GM19023 (cell line): Measurements from ENCODE around the gene MAN2A2.

Experiments
- ATAC-seq: cut with Tn5 transposase; IDR thresholded peaks from one replicate; pipeline ENCODE4 v1.9.1; 2021; ENCODE audit warnings: mild to moderate bottlenecking, moderate library complexity; ENCODE audit not compliant: unreplicated experiment

MAN2A2 gene

GRCh38 chr15:90941038-90941437 lies 37.9 kb downstream of the MAN2A2 start:
- no peak for ATAC-seq

GRCh38 chr15:90942354-90943120 lies 39.4 kb downstream of the MAN2A2 start:
- no peak for ATAC-seq

GRCh38 chr15:90945091-90945490 lies 42.0 kb downstream of the MAN2A2 start:
- no peak for ATAC-seq

- ATAC-seq = no peak
Observed at GRCh38 chr15:90946538-90946937, 43.4 kb downstream of the MAN2A2 start.

DNA sequence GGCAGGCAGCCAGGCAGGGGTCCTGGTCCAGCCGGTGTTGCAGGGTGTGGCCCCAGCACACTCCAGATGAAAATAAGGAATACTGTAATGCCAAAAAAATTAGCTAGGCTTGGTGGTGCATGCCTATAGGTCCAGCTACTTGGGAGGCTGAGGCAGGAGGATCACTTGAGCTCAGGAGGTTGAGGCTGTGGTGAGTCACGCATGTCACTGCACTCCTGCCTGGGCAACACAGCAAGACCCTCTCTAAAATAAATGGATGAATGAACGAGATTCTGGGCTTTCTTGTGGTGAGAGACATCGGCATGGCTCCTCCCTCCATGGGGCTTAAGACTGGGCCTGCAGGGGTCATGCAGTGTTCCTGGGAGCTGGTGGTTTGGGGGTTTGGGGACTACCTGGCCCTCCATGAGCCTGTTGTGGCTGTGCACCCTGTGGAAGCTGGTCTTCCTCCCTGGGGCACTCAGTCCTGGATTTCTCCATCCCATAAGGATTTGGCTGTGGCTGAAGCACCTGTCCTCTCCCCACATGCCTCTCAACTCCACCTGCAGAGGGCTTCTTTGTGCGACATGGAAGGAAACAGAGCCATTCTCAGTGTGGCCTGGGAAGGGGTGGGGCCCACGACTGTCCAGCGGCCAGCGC lies 44.0 kb downstream of the MAN2A2 start:
- ATAC-seq = no peak

DNA sequence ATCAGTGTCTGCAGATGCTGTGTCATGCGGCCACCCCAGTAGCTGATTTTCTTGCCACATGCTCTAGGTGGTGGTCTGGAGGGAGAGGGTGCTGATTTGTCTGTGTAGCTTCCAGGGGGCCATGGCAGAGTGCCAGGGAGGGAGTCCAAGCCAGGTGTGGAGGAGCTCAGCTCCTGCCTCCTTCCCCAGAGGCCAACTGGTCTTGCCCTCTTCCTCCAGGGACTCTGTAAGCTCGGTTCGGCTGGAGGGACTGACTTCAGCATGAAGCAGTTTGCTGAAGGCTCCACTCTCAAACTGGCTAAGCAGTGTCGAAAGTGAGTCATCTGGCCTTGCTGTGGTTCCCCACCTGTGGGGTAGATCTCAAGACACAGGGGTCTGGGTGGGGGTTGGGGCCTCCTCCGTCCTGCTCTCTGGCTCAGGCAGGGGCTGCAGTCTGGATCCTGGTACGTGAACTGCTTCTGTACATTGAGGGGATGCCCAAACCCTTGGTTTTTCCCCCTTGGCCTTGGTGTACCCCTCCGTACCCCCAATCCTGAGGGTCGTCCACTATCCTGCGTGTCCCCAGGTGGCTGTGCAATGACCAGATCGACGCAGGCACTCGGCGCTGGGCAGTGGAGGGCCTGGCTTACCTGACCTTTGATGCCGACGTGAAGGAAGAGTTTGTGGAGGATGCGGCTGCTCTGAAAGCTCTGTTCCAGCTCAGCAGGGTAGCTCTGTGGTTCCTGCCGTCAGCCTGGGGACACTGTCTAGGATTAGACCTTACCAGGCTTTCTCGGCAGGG lies 44.7 kb downstream of the MAN2A2 start:
- ATAC-seq = no peak

DNA sequence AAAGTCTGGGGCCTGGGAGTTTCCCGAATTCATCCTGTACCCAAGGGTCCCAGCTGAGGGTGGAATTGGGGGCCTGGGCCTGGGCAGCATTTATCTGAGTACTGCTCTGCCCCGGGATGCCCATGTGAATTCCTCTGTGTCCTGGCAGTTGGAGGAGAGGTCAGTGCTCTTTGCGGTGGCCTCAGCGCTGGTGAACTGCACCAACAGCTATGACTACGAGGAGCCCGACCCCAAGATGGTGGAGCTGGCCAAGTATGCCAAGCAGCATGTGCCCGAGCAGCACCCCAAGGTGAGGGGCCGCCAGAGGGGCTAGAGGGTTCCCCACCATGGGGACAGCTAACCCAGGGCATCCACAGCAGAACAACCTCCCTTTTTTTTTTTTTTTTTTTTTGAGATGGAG lies 45.4 kb downstream of the MAN2A2 start:
- no peak for ATAC-seq

DNA sequence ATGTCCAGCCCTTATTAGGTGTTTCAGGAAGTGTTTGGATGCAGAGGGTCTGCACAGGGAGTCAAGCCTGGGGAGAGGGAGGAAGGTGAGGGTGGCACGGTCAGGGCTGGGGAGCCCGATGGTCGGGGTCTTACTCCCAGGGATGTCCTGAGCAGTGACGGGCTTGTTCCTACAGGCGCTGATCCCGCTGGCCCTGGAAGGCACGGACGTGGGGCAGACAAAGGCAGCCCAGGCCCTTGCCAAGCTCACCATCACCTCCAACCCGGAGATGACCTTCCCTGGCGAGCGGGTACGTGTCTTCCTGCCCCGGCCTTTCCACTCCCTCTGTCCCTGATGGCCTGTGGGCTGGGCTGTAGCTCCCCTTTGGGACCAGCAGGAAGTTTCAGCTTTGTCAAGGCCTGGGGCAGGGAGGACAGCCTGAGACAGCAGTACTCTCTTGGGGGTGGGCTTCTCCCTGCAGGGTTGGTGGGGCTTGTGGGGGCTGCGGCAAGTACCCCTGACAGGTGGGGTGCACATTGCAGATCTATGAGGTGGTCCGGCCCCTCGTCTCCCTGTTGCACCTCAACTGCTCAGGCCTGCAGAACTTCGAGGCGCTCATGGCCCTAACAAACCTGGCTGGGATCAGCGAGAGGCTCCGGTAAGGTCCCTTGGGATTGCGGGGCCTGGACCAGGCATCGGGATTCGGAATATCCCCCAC lies 47.0 kb downstream of the MAN2A2 start:
- ATAC-seq = no peak

- no peak for ATAC-seq
Observed at GRCh38 chr15:90950676-90951075, 47.6 kb downstream of the MAN2A2 start.

DNA sequence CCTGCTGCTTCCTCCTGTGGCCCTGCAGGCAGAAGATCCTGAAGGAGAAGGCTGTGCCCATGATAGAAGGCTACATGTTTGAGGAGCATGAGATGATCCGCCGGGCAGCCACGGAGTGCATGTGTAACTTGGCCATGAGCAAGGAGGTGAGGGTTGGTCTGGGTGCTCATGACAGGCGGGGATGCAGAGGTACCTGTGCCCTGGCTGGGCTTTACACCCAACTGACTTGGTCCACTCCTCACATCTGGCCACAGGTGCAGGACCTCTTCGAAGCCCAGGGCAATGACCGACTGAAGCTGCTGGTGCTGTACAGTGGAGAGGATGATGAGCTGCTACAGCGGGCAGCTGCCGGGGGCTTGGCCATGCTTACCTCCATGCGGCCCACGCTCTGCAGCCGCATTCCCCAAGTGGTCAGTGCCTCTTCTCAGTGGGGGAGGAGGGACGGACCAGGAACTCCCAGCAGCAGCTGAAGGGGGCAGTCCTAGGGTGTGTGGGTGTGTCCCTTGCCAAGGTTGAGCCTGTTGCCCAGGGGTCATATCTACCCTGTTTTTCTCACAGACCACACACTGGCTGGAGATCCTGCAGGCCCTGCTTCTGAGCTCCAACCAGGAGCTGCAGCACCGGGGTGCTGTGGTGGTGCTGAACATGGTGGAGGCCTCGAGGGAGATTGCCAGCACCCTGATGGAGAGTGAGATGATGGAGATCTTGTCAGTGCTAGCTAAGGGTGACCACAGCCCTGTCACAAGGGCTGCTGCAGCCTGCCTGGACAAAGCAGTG lies 50.0 kb downstream of the MAN2A2 start:
- ATAC-seq = no peak

GRCh38 chr15:90953947-90954711 lies 51.0 kb downstream of the MAN2A2 start:
- no peak for ATAC-seq

- ATAC-seq = peak; percentile 93
Observed at GRCh38 chr15:90954712-90955623, 51.9 kb downstream of the MAN2A2 start, which contains the start of gene RCCD1. TSS of gene RCCD1 (plus strand) at chr15:90954884. CDS start at chr15:90956735, 1,851 bp downstream.

DNA sequence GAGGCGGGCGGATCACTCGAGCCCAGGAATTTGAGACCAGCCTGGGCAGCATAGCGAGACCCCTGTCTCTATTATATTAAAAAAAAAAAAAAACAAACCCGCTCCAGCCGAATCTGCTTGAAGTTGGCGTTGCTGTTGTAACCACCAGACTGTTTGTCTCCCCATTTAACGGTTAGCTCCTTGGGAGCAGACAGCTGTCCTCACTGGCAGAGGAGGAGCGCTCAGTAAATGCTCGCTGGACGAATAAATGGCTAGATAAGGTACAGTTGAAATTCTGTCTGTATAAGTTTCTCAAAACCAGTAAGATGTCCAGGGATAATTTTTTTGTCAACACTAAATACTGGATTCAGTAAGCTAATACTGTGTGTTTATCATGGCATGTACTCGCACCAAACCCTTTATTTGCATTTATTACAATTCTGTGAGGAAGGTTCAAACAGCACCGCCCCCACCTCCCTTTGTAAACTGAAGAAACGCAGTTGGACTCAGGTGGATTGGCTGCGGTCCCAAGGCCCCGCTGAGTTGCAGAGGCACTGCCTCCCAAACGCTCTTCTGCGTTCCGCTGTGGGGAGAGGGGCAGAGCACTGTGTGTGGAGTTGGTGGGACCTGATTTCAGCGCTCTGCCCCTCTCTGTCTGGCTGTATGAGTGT lies 52.6 kb downstream of the MAN2A2 start:
- no peak for ATAC-seq

GRCh38 chr15:90956274-90957030 lies 53.4 kb downstream of the MAN2A2 start:
- ATAC-seq = no peak

DNA sequence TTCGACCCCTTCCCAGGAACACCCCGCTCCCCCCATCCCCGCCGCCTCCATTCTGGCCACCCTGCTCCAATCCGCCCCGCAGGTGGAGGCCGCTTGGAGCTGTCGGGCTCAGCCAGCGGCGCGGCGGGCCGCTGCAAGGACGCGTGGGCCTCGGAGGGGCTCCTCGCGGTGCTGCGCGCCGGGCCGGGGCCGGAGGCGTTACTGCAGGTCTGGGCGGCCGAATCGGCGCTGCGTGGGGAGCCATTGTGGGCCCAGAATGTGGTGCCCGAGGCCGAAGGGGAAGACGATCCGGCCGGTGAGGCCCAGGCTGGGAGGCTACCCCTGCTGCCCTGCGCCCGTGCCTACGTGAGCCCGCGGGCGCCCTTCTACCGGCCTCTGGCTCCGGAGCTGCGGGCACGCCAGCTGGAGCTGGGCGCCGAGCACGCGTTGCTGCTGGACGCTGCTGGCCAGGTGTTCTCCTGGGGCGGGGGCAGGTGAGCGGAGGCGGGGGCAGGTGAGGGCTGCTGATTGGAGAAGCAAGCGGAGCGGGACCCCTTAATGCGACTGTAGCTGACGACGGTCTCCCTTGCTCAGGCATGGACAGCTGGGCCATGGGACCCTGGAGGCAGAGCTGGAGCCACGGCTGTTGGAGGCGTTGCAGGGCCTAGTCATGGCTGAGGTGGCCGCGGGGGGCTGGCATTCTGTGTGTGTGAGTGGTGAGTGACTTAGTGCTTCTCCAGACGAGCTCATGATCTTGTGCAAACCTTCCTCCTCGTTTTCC lies 54.1 kb downstream of the MAN2A2 start:
- ATAC-seq = no peak

- no peak for ATAC-seq
Observed at GRCh38 chr15:90957791-90958190, 54.7 kb downstream of the MAN2A2 start.
